EH (cell line): ENCODE results near the gene SH3GL1.

Experiments
- DNase-seq: peaks from one replicate; pipeline ENCODE4 v3.0.0-alpha.2; 2015; ENCODE audit warnings: low read depth

The SH3GL1 gene

GRCh38 chr19:4400135-4400936, at the start of gene SH3GL1:
Gene SH3GL1 (minus strand): TSS chr19:4400547. CDS start chr19:4400368, 179 bp downstream.
- peak; percentile 85 for DNase-seq

- no peak for DNase-seq
Observed at GRCh38 chr19:4449639-4450028, 49.3 kb upstream of the SH3GL1 start.

GRCh38 chr19:4449022-4449638, 48.8 kb upstream of the SH3GL1 start:
- DNase-seq, result no peak

- no peak for DNase-seq
Observed at GRCh38 chr19:4448147-4448985, 48.0 kb upstream of the SH3GL1 start.

- no peak for DNase-seq
Observed at GRCh38 chr19:4447327-4448146, 47.2 kb upstream of the SH3GL1 start.

- no peak for DNase-seq
Observed at GRCh38 chr19:4446704-4447200, 46.4 kb upstream of the SH3GL1 start.

- no peak for DNase-seq
Observed at GRCh38 chr19:4445963-4446703, 45.8 kb upstream of the SH3GL1 start.

- no peak for DNase-seq
Observed at GRCh38 chr19:4444765-4445741, 44.7 kb upstream of the SH3GL1 start.

GRCh38 chr19:4443966-4444764, 43.8 kb upstream of the SH3GL1 start:
- DNase-seq, result no peak

- DNase-seq, result no peak
Observed at GRCh38 chr19:4443188-4443587, 42.8 kb upstream of the SH3GL1 start.

GRCh38 chr19:4442819-4443146, 42.4 kb upstream of the SH3GL1 start:
- DNase-seq, result no peak

GRCh38 chr19:4441994-4442818, 41.9 kb upstream of the SH3GL1 start:
- no peak for DNase-seq

- no peak for DNase-seq
Observed at GRCh38 chr19:4439243-4439642, 38.9 kb upstream of the SH3GL1 start.

GRCh38 chr19:4437103-4437502, 36.8 kb upstream of the SH3GL1 start:
- no peak for DNase-seq

GRCh38 chr19:4436231-4436630, 35.9 kb upstream of the SH3GL1 start:
- DNase-seq, result no peak

GRCh38 chr19:4434391-4434790, 34.0 kb upstream of the SH3GL1 start:
- no peak for DNase-seq

- no peak for DNase-seq
Observed at GRCh38 chr19:4432918-4433506, 32.7 kb upstream of the SH3GL1 start.
